Stomach smooth muscle (tissue), 2 donors: ENCODE measurements around the gene ACBD5.
A peak's percentile ranks its signal among the peaks of the same experiment; 100 is the strongest.

ENCODE experiments used
- H3K27ac ChIP-seq: one replicate; pipeline ENCODE4 v1.7.0; 2013; ENCODE audit warnings: mild to moderate bottlenecking, low read length, inconsistent platforms
- H3K27me3 ChIP-seq, 2 donors: one replicate each; pipeline ENCODE4 v1.7.0; 2013; ENCODE audit warnings: low read length in 2 of 2; ENCODE audit not compliant: insufficient read depth in 2 of 2, control insufficient read depth in 1 of 2
- H3K36me3 ChIP-seq, 2 donors: one replicate each; pipeline ENCODE4 v1.7.0; 2013; ENCODE audit warnings: low read length in 2 of 2; ENCODE audit not compliant: control insufficient read depth in 2 of 2, insufficient read depth in 2 of 2
- H3K4me1 ChIP-seq: one replicate; pipeline ENCODE4 v1.7.0; 2013; ENCODE audit warnings: low read length; ENCODE audit not compliant: control insufficient read depth, insufficient read depth
- H3K4me3 ChIP-seq, 2 donors: one replicate each; pipeline ENCODE4 v1.7.0; 2013; ENCODE audit warnings: low read length in 2 of 2
- H3K9ac ChIP-seq, 2 donors: one replicate each; pipeline ENCODE4 v1.7.0; 2013; ENCODE audit warnings: low read length in 2 of 2, mild to moderate bottlenecking in 1 of 2
- H3K9me3 ChIP-seq, 2 donors: one replicate each; pipeline ENCODE4 v1.7.0; 2013; ENCODE audit warnings: low read length in 2 of 2; ENCODE audit not compliant: control insufficient read depth in 2 of 2
- donor health status: healthy.
- donor health status: Pancreatic carcinoma.

Gene ACBD5

GRCh38 chr10:27252267-27253000 lies 11.8 kb upstream of the ACBD5 start:
- H3K9me3 ChIP-seq: no peaks in the 10 kb centered on the region
- no peaks in the 10 kb centered on the region for H3K36me3 ChIP-seq
- H3K9ac ChIP-seq: peak overlapping the region in 1 of 2 donors; percentile 57
- no peaks in the 10 kb centered on the region for H3K4me1 ChIP-seq
- peak overlapping the region; percentile 35 to 69 for H3K4me3 ChIP-seq
- H3K27me3 ChIP-seq: peaks cover 0 to 2% of the 10 kb centered on the region in 2 donors
- H3K27ac ChIP-seq: no peak overlapping the region

DNA sequence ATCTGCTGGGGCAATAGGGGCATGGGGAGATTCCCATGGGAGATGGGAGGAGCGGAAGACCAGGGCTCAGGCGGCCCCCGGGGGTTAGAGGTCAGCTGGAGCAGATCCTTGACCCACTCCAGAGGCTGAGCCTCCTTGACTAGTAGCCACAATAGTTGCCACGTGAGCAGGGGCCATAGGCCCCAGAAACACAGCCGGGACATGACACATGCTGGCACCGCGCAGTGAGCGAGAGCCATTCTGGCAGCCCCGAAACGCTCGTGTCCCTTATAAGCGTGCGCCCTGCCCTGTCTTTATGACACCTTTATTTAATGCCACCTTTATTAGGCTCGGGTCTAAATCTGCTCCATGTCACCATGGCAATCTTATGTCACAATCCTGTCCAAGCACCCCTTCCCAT lies 11.0 kb upstream of the ACBD5 start:
- no peaks in the 10 kb centered on the region for H3K36me3 ChIP-seq
- no peak overlapping the region for H3K9ac ChIP-seq
- no peak overlapping the region for H3K27ac ChIP-seq
- H3K4me3 ChIP-seq: no peak overlapping the region
- H3K27me3 ChIP-seq: no peaks in the 10 kb centered on the region
- no peaks in the 10 kb centered on the region for H3K9me3 ChIP-seq
- no peaks in the 10 kb centered on the region for H3K4me1 ChIP-seq

DNA sequence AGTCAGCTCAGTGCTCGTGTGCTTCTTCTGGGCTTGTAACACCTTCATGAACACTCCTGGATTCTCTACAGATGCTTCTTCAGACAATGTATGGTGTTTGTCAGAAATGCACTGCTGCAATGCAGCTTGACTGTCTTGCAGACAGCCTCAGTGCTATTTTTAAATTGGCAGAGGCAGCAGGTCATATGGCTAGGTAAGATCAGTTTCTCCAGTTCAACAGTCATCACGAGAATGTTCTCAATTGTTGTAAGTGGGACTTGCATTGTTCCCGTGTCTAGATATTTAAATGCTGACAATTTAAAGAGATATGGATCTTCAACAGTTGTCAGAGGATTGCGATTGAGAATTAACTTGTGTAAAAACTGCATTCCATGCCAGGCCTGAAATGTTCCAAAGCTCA lies 7.6 kb upstream of the ACBD5 start:
- Histone ChIP-seq H3K4me1 (peaks cover 4% of the 10 kb centered on the region), H3K9me3 (no peaks in the 10 kb centered on the region), H3K36me3 (no peaks in the 10 kb centered on the region), H3K4me3 (no peak overlapping the region), H3K9ac (no peak overlapping the region), H3K27me3 (no peaks in the 10 kb centered on the region), H3K27ac (no peak overlapping the region)

GRCh38 chr10:27247441-27247840 lies 6.8 kb upstream of the ACBD5 start:
- H3K4me1 ChIP-seq: peaks cover 6% of the 10 kb centered on the region
- H3K9me3 ChIP-seq: no peaks in the 10 kb centered on the region
- H3K27ac ChIP-seq: no peak overlapping the region
- no peak overlapping the region for H3K4me3 ChIP-seq
- H3K27me3 ChIP-seq: no peaks in the 10 kb centered on the region
- H3K9ac ChIP-seq: no peak overlapping the region
- no peaks in the 10 kb centered on the region for H3K36me3 ChIP-seq

DNA sequence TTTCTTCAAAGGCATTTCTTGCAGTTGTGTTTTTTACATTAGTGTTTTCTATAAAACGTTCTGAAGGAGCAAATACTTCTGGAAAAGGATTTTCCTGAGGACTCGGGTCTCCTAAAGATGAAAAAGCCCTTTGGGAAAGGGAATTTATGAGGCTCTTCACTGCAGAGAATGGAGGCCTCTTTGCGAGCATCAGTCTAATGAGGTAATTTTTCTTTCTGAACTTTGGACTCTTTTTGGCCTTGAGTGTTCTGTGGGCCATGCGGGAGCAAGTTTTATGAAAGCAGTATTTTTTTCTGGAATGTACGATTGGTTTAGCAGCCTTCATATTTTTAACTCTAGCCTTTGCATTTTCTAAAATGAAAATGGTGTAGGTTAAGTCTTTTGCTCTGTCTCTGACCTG lies 6.4 kb upstream of the ACBD5 start:
- Histone ChIP-seq H3K9me3 (no peaks in the 10 kb centered on the region), H3K4me1 (peaks cover 6% of the 10 kb centered on the region), H3K4me3 (no peak overlapping the region), H3K27ac (no peak overlapping the region), H3K27me3 (no peaks in the 10 kb centered on the region), H3K36me3 (no peaks in the 10 kb centered on the region), H3K9ac (no peak overlapping the region)

DNA sequence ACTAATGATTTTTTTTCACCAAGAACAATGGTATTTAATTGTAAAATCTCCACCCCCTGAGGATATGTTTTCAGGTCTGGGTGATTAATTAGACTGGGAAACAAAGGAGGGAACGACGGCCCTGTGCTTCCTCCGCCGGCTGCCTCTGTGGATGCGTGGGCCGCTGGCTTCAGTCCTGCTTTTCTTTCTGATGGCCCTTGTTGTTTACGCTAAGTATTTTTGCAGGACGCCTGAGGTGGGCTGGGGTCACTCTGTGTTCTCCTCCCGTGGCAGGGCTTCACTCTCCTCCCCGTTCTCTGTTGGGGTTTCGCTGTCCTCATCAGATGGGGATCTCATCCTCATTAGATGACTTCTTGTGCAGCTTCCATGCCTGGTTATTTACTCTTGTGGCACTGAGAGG lies 5.2 kb upstream of the ACBD5 start:
- Histone ChIP-seq H3K4me3 (no peak overlapping the region), H3K9ac (no peak overlapping the region), H3K9me3 (no peaks in the 10 kb centered on the region), H3K4me1 (peaks cover 15% of the 10 kb centered on the region), H3K36me3 (no peaks in the 10 kb centered on the region), H3K27ac (no peak overlapping the region), H3K27me3 (no peaks in the 10 kb centered on the region)

DNA sequence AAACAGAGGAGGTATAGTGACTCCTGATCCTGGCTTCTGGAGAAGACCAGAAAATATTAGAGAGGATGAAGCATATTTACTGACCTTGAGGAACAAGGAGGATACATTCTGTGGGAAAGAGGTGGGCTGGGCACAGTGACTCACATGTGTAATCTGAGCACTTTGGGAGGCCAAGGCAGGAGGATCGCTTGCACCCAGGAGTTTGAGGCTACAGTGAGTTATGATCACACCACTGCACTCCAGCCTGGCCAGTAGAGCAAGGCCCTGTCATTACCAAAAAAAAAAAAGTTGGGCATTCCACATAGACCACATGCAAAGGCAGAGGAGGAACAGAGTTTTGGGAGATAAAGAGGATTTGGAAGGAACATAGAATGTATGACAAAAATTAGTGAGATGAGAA lies 4.4 kb upstream of the ACBD5 start:
- no peak overlapping the region for H3K27ac ChIP-seq

DNA sequence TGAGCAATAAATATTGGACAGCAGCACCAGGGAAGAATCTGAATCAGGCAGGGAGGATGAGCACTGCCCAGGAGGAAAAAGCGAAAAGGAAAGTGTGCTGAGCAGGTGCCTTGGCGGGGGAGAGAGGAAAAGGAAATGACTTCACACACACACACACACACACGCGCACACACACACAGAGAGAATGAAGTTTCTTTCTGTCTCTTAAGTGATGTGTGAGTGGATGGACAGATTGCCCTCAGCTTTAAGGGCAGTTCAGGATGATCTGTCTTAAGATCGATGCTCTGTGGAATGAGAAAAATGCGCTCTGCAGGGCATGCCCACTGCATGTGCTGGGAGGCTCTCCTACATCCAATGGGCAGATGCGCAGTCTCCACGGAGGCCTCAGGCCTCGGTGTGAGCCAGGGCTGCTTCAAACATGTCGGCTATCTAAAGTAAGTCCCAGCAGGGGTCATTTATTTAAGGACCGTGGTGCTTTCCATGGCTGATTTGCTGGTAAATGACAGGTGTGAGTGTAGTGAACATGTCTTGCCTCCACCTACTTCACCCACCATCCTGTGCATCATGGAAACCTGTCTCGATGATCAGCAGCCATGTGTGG lies 2.5 kb upstream of the ACBD5 start:
- H3K4me1 ChIP-seq: peaks cover 17% of the 10 kb centered on the region
- no peaks in the 10 kb centered on the region for H3K27me3 ChIP-seq
- peak overlapping the region; percentile 93 for H3K27ac ChIP-seq
- peak overlapping the region; percentile 94 to 95 for H3K4me3 ChIP-seq
- peak overlapping the region; percentile 93 to 96 for H3K9ac ChIP-seq
- no peaks in the 10 kb centered on the region for H3K36me3 ChIP-seq
- no peaks in the 10 kb centered on the region for H3K9me3 ChIP-seq

More for the DNA sequence above, 4.4 kb upstream of the ACBD5 start:
- no peak overlapping the region for H3K4me3 ChIP-seq
- no peaks in the 10 kb centered on the region for H3K27me3 ChIP-seq
- no peak overlapping the region for H3K9ac ChIP-seq
- peaks cover 17% of the 10 kb centered on the region for H3K4me1 ChIP-seq
- H3K9me3 ChIP-seq: no peaks in the 10 kb centered on the region
- H3K36me3 ChIP-seq: no peaks in the 10 kb centered on the region

DNA sequence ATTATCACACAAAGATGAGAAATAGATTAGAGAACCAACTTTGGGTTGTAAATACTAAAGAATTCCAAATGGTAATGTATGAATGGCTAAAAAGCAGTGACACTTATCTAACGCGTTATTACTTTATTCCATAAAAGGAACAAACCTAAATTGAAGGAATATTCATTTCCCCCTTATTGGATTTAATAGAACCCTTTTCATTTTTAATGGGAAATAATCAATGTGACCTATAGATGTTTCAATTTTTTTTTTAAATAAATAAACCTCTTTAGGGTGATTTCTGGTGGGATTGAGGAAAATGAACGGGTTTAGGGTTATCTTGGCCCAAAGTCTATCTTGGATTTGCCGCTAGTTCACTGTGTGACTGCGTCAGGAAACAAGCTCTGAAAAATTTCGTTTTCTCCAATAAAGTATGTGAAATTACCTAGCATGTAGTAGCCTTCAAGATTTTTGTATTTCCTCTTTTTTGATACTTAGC lies 1.9 kb upstream of the ACBD5 start:
- Histone ChIP-seq H3K9me3 (no peaks in the 10 kb centered on the region), H3K4me1 (peaks cover 17% of the 10 kb centered on the region), H3K27me3 (no peaks in the 10 kb centered on the region), H3K4me3 (peak overlapping the region; percentile 94 to 95), H3K9ac (peak overlapping the region; percentile 93 to 96), H3K36me3 (no peaks in the 10 kb centered on the region), H3K27ac (peak overlapping the region; percentile 93)

DNA sequence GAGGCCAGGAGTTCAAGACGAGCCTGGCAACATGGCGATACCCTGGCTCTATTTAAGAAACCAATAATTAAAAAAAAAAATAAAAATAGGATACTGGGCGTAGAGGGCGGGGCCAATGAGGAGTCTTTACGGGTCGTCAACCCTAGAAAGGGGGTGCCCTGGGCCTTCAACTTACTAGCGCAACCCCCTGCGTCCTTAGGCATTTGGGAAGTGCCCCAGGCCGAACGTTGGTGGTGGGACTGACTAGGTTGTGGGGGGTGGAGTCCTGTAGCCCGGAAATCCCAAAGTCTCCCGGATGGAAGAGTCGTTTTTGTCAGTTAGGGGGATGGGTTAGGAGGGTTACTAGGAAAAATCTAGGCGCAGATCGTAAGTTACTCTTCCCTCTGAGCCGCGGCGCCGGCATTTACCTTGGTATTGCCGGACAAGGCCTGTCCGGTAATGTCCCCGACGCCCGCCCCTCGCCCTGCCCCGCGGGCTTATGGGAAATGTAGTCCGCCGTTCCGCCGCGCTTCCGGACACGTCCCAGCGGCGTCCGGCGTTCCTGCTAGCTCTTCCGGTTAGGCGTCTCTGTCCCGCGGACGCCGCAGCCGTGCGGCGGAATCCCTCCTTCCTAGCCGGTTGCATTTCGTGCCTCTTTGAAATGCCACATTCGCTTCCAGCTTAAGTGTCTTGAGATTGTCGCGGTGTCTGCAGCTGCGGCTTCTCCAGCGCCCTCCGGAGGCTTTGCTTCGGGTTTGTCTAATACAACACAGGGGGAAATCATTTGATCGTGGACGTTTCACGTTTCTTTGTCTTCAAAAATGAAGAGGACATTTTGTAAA lies 1.3 kb upstream of the ACBD5 start:
- H3K4me1 ChIP-seq: peaks cover 17% of the 10 kb centered on the region
- peak overlapping the region; percentile 93 to 96 for H3K9ac ChIP-seq
- peak overlapping the region; percentile 93 for H3K27ac ChIP-seq

More for the DNA sequence above, 1.3 kb upstream of the ACBD5 start:
- H3K27me3 ChIP-seq: no peaks in the 10 kb centered on the region
- no peaks in the 10 kb centered on the region for H3K36me3 ChIP-seq
- peak overlapping the region; percentile 94 to 95 for H3K4me3 ChIP-seq
- no peaks in the 10 kb centered on the region for H3K9me3 ChIP-seq
